Bronchial epithelial cell (primary cell): ENCODE measurements around the gene NDUFV1. TPM values are rescaled to one million over a fixed set of nuclear protein-coding genes. Genes with fewer than 3 reads are reported as not detected.
"Not testable (repeated sequence)": the region's sequence is repeated elsewhere in the genome, so short reads cannot be mapped to it uniquely, and the experiment has no call there.

ENCODE experiments used
- DNase-seq: peaks from one replicate; pipeline ENCODE4 v3.0.0-alpha.2; 2010; ENCODE audit warnings: low read depth
- FAIRE-seq: peaks from 2 replicates; lab custom pipeline; 2011; peaks lifted over from hg19 to GRCh38; lab: Jason Lieb, UNC
- H3K27me3 ChIP-seq: 2 replicates; pipeline ENCODE4 v1.5.1; 2011; ENCODE audit warnings: low read length; ENCODE audit not compliant: control insufficient read depth, insufficient read depth
- H3K36me3 ChIP-seq: 2 replicates; pipeline ENCODE4 v1.5.1; 2011; ENCODE audit warnings: low read length; ENCODE audit not compliant: control insufficient read depth, insufficient read depth
- H3K4me3 ChIP-seq: 2 replicates; pipeline ENCODE4 v1.5.1; 2011; ENCODE audit warnings: mild to moderate bottlenecking, low read depth, low read length, control low read depth
- total RNA-seq: library from RNA; depleted of rRNA; stranded (reverse); fragments of >200 nt; gene quantifications from 2 replicates; pipeline ENCODE4 v1.2.1, GENCODE V29; 2014
- TF ChIP-seq, protein P1 (sequence below): IDR thresholded peaks from 2 replicates; pipeline ENCODE4 v1.5.1; 2011; ENCODE audit warnings: mild to moderate bottlenecking, moderate library complexity, low read length, control low read depth, inconsistent platforms; ENCODE audit not compliant: insufficient read depth, severe bottlenecking

Gene NDUFV1
- total RNA-seq, 1 donor from 2014 or later: 252 TPM

DNA sequence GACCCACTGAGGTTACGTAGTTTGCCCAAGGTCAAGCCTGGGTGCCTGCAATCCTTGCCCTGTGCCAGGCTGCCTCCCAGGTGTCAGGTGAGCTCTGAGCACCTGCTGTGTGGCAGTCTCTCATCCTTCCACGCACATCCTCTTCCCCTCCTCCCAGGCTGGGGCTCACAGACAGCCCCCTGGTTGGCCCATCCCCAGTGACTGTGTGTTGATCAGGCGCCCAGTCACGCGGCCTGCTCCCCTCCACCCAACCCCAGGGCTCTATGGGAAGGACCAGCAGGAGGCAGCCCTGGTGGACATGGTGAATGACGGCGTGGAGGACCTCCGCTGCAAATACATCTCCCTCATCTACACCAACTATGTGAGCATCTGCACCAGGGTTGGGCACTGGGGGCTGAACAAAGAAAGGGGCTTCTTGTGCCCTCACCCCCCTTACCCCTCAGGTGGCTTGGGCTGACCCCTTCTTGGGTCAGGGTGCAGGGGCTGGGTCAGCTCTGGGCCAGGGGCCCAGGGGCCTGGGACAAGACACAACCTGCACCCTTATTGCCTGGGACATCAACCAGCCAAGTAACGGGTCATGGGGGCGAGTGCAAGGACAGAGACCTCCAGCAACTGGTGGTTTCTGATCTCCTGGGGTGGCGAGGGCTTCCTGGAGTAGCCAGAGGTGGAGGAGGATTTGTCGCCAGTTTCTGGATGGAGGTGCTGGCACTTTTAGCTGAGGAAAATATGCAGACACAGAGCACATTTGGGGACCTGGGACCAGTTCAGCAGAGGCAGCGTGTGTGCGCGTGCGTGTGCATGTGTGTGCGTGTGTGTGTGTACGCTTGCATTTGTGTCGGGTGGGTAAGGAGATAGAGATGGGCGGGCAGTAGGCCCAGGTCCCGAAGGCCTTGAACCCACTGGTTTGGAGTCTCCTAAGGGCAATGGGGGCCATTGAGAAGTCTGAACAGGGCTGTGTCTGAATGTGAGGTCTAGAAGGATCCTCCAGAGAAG lies 21.6 kb upstream of the NDUFV1 start:
- H3K27me3 ChIP-seq: no peaks in the 10 kb centered on the region
- peaks cover 24% of the 10 kb centered on the region for H3K36me3 ChIP-seq
- peak overlapping the region; percentile 85 for H3K4me3 ChIP-seq
- FAIRE-seq: peak; percentile 64
- DNase-seq: no peak
- TF ChIP-seq, protein P1, sequence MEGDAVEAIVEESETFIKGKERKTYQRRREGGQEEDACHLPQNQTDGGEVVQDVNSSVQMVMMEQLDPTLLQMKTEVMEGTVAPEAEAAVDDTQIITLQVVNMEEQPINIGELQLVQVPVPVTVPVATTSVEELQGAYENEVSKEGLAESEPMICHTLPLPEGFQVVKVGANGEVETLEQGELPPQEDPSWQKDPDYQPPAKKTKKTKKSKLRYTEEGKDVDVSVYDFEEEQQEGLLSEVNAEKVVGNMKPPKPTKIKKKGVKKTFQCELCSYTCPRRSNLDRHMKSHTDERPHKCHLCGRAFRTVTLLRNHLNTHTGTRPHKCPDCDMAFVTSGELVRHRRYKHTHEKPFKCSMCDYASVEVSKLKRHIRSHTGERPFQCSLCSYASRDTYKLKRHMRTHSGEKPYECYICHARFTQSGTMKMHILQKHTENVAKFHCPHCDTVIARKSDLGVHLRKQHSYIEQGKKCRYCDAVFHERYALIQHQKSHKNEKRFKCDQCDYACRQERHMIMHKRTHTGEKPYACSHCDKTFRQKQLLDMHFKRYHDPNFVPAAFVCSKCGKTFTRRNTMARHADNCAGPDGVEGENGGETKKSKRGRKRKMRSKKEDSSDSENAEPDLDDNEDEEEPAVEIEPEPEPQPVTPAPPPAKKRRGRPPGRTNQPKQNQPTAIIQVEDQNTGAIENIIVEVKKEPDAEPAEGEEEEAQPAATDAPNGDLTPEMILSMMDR: no peak

DNA sequence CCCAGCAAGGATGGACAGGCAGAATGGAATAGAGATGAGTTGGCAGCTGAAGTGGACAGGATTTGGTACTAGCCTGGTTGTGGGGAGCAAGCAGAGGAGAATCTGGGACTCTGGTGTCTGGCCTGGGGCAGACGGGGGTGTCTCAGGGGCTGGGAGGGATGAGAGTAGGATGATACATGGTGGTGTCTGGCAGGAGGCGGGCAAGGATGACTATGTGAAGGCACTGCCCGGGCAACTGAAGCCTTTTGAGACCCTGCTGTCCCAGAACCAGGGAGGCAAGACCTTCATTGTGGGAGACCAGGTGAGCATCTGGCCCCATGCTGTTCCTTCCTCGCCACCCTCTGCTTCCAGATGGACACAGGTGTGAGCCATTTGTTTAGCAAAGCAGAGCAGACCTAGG lies 20.8 kb upstream of the NDUFV1 start:
- TF ChIP-seq, protein P1: no peak
- H3K4me3 ChIP-seq: no peak overlapping the region
- peaks cover 24% of the 10 kb centered on the region for H3K36me3 ChIP-seq
- H3K27me3 ChIP-seq: no peaks in the 10 kb centered on the region
- FAIRE-seq: no peak
- DNase-seq: no peak

DNA sequence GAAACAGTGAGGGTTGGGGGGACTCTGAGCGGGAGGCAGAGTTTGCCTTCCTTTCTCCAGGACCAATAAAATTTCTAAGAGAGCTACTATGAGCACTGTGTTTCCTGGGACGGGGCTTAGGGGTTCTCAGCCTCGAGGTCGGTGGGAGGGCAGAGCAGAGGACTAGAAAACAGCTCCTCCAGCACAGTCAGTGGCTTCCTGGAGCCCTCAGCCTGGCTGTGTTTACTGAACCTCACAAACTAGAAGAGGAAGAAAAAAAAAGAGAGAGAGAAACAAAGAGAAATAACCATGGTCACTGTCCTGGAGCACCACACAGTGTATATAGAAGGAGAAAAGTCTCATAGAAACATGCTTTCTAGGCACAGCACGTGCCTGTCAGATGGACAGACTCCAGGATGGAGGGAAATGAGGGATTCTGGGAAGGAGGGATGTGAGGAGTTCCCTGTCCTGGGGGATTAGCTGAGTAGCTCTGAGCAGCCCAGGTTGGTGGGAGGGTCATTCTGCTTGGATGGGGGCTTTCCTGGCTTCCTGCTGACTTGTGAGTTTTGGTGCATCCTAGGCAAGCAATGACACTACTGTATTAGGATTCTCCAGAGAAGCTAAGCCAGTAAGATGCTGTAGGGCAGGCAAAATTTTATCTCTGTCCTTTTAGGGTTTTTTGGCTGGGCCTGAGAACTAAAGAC lies 20.0 kb upstream of the NDUFV1 start:
- Histone ChIP-seq H3K4me3 (no peak overlapping the region), H3K36me3 (peaks cover 24% of the 10 kb centered on the region)
- FAIRE-seq: no peak

DNA sequence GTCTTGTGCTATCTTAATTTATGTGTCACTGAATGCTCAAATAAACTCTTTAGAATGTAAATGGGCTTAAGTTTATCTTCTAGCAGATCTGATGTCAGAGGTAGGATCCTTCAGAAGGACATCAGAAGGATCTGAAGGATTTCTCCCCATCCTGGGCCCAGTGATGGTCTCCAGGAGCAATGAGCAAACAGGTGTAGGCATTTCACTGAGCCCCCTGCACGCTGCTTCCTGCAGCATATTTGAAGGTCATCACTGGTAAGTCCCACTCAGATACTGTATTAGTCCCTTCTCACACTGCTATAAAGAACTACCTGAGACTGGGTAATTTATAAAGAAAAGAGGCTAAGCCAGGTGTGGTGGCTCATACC lies 18.6 kb upstream of the NDUFV1 start:
- no peaks in the 10 kb centered on the region for H3K27me3 ChIP-seq
- DNase-seq: no peak
- FAIRE-seq: no peak
- H3K36me3 ChIP-seq: peaks cover 24% of the 10 kb centered on the region
- no peak overlapping the region for H3K4me3 ChIP-seq
- TF ChIP-seq, protein P1: no peak

More for the DNA sequence above, 20.0 kb upstream of the NDUFV1 start:
- no peak for DNase-seq
- H3K27me3 ChIP-seq: no peaks in the 10 kb centered on the region
- TF ChIP-seq, protein P1: no peak

DNA sequence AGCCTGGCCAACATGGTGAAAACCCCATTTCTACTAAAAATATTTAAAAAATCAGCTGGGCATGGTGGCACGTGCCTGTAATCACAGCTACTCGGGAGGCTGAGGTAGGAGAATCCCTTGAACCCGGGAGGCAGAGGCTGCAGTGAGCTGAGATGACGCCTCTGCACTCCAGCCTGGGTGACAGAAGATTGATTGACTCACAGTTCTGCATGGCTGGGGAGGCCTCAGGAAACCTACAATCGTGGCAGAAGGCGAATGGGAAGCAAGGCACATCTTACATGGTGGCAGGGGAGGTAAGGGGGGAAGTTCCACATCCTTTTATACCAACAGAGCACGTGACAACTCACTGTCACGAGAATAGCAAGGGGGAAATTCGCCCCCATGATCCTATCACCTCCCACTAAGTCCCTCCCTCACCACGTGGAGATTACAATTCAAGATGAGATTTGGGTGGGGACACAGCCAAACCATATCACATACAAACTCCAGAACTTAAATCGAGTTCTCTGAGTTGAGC lies 17.8 kb upstream of the NDUFV1 start:
- H3K36me3 ChIP-seq: peaks cover 24% of the 10 kb centered on the region
- H3K4me3 ChIP-seq, H3K27me3 ChIP-seq, DNase-seq, FAIRE-seq: not testable (repeated sequence)
